Measurements from ENCODE around the gene SYT17.

SYT17 gene

DNA sequence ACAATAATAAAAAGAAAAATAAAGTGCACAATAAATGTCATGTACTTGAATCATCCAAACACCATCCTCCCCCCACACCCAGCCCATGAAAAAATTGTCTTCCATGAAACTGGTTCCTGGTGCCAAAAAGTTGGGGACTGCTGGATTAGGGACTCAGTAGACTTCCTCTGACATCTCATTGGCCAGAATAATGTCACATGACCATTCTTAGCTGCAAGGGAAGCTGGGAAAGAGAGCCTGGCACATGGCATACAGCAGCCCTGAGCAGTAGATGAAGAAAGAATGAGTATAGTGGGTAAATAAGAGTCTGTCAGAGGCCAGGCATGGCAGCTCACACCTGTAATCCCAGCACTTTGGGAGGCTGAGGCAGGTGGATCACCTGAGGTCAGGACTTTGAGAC lies 41.7 kb upstream of the SYT17 start:
- H3K18ac ChIP-seq (ENCODE audit: low read length) = no peak overlapping the region
- no peak overlapping the region for H4K12ac ChIP-seq (ENCODE audit: low read depth, low read length)
- no peak overlapping the region for H3K4me2 ChIP-seq (ENCODE audit: low read length)
- no peaks in the 10 kb centered on the region for H3K79me2 ChIP-seq (ENCODE audit: control insufficient read depth, insufficient read depth, low read length, poor library complexity)
- H2BK12ac ChIP-seq (ENCODE audit: low read length) = no peak overlapping the region
- H2AFZ ChIP-seq (ENCODE audit: insufficient read depth, low read length, poor library complexity) = no peak overlapping the region
- H2BK5ac ChIP-seq (ENCODE audit: low read depth, low read length, poor library complexity) = no peak overlapping the region
- H2AK5ac ChIP-seq (ENCODE audit: low read length) = no peak overlapping the region
- no peak overlapping the region for H3K27ac ChIP-seq (ENCODE audit: low read depth, low read length)
- no peak overlapping the region for H3K4me3 ChIP-seq (ENCODE audit: low read depth, low read length)
- no peak overlapping the region for H4K8ac ChIP-seq (ENCODE audit: low read depth, low read length)
- no peaks in the 10 kb centered on the region for H3K27me3 ChIP-seq (ENCODE audit: insufficient read depth, low read length)
- peaks cover 7 to 12% of the 10 kb centered on the region in 2 experiments for H3K4me1 ChIP-seq (ENCODE audit: control insufficient read depth in 1 of 2, insufficient read depth in 2 of 2, low read length in 2 of 2)
- DNase-seq = no peak
- H3K79me1 ChIP-seq (ENCODE audit: low read length) = no peaks in the 10 kb centered on the region
- no peaks in the 10 kb centered on the region for H3K9me3 ChIP-seq (ENCODE audit: insufficient read depth, low read depth, low read length)
- no peak overlapping the region for H3K9ac ChIP-seq (ENCODE audit: low read length)
- H3K36me3 ChIP-seq (ENCODE audit: control insufficient read depth in 1 of 2, insufficient read depth in 2 of 2, low read length in 2 of 2) = no peaks in the 10 kb centered on the region
- no peak overlapping the region for H3K23ac ChIP-seq (ENCODE audit: low read length)
- no peak overlapping the region for H3K4ac ChIP-seq (ENCODE audit: low read depth, low read length)
- H2BK120ac ChIP-seq (ENCODE audit: insufficient read depth, low read length, poor library complexity) = no peak overlapping the region
- H4K91ac ChIP-seq (ENCODE audit: low read depth, low read length) = no peak overlapping the region
- no peak overlapping the region for H3K14ac ChIP-seq (ENCODE audit: low read length)

DNA sequence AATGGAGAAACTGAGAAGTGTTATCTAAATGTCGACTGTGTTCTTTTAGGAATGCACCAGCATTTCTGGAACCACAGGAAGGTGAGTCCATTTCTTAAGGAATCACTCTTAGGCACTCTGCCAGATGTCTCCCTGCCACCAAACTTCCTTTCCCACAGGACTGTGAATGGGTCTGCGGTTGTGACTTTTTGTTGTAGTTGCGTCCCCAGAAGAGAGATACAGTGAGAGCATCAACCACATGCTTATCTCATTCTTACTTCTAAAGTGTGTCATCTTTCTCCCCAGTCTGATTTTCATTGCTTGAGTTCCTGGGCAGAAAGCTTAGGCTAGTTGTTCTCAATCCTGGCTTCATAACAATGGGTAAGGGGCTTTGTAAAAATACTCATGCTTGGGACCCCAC lies 40.8 kb upstream of the SYT17 start:
- Histone ChIP-seq H3K4me3 (ENCODE audit: low read depth, low read length) (no peak overlapping the region), H4K91ac (ENCODE audit: low read depth, low read length) (no peak overlapping the region), H3K36me3 (ENCODE audit: control insufficient read depth in 1 of 2, insufficient read depth in 2 of 2, low read length in 2 of 2) (no peaks in the 10 kb centered on the region), H3K4ac (ENCODE audit: low read depth, low read length) (no peak overlapping the region), H3K9me3 (ENCODE audit: insufficient read depth, low read depth, low read length) (no peaks in the 10 kb centered on the region), H2AFZ (ENCODE audit: insufficient read depth, low read length, poor library complexity) (no peak overlapping the region), H4K12ac (ENCODE audit: low read depth, low read length) (no peak overlapping the region), H3K9ac (ENCODE audit: low read length) (no peak overlapping the region), H2BK12ac (ENCODE audit: low read length) (no peak overlapping the region), H2AK5ac (ENCODE audit: low read length) (no peak overlapping the region), H3K14ac (ENCODE audit: low read length) (no peak overlapping the region), H3K79me1 (ENCODE audit: low read length) (no peaks in the 10 kb centered on the region), H3K27me3 (ENCODE audit: insufficient read depth, low read length) (no peaks in the 10 kb centered on the region), H3K18ac (ENCODE audit: low read length) (no peak overlapping the region), H4K8ac (ENCODE audit: low read depth, low read length) (no peak overlapping the region), H3K4me2 (ENCODE audit: low read length) (no peak overlapping the region), H3K4me1 (ENCODE audit: control insufficient read depth in 1 of 2, insufficient read depth in 2 of 2, low read length in 2 of 2) (peaks cover 7 to 8% of the 10 kb centered on the region in 2 experiments), H3K23ac (ENCODE audit: low read length) (no peak overlapping the region), H2BK5ac (ENCODE audit: low read depth, low read length, poor library complexity) (no peak overlapping the region), H2BK120ac (ENCODE audit: insufficient read depth, low read length, poor library complexity) (no peak overlapping the region), H3K79me2 (ENCODE audit: control insufficient read depth, insufficient read depth, low read length, poor library complexity) (no peaks in the 10 kb centered on the region), H3K27ac (ENCODE audit: low read depth, low read length) (no peak overlapping the region)
- DNase-seq = no peak
- no CpG with 5 or more reads among the region's 3 CpGs for WGBS (ENCODE audit: extremely low coverage, insufficient coverage, insufficient read length)

DNA sequence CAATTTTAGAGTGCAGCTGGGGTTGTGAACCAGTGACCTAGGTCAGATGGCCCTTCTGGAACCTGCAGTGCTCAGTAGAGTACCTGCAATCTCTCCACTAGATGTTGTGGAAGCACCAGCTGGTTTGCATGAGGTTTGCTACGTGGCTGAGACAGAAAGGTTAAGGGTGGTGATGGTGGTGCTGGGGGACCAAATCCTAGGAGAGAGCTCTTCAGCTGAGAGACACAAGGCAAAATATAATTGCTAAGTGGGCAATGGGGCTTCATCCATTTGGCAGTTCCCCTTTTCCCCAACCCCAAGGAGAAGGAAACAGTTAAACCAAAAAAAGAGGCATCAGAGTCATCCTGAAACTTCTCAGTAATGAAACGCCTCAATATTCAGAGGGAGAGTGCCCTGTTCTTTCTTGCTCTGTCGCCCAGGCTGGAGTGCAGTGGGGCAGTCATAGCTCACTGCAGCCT lies 40.3 kb upstream of the SYT17 start:
- no peaks in the 10 kb centered on the region for H3K27me3 ChIP-seq (ENCODE audit: insufficient read depth, low read length)
- no peak overlapping the region for H3K4ac ChIP-seq (ENCODE audit: low read depth, low read length)
- no peak overlapping the region for H3K4me3 ChIP-seq (ENCODE audit: low read depth, low read length)
- no peak for DNase-seq
- no peak overlapping the region for H3K9ac ChIP-seq (ENCODE audit: low read length)
- no peak overlapping the region for H2BK120ac ChIP-seq (ENCODE audit: insufficient read depth, low read length, poor library complexity)
- H2BK12ac ChIP-seq (ENCODE audit: low read length) = no peak overlapping the region
- no peaks in the 10 kb centered on the region for H3K36me3 ChIP-seq (ENCODE audit: control insufficient read depth in 1 of 2, insufficient read depth in 2 of 2, low read length in 2 of 2)
- H3K79me2 ChIP-seq (ENCODE audit: control insufficient read depth, insufficient read depth, low read length, poor library complexity) = no peaks in the 10 kb centered on the region
- H3K4me2 ChIP-seq (ENCODE audit: low read length) = no peak overlapping the region
- no CpG with 5 or more reads among the region's 3 CpGs for WGBS (ENCODE audit: extremely low coverage, insufficient coverage, insufficient read length)
- H3K14ac ChIP-seq (ENCODE audit: low read length) = no peak overlapping the region
- no peak overlapping the region for H2AFZ ChIP-seq (ENCODE audit: insufficient read depth, low read length, poor library complexity)
- no peak overlapping the region for H4K12ac ChIP-seq (ENCODE audit: low read depth, low read length)
- H3K23ac ChIP-seq (ENCODE audit: low read length) = no peak overlapping the region
- H2AK5ac ChIP-seq (ENCODE audit: low read length) = no peak overlapping the region
- no peak overlapping the region for H3K27ac ChIP-seq (ENCODE audit: low read depth, low read length)
- no peak overlapping the region for H2BK5ac ChIP-seq (ENCODE audit: low read depth, low read length, poor library complexity)
- no peaks in the 10 kb centered on the region for H3K9me3 ChIP-seq (ENCODE audit: insufficient read depth, low read depth, low read length)
- no peaks in the 10 kb centered on the region for H3K79me1 ChIP-seq (ENCODE audit: low read length)
- H3K18ac ChIP-seq (ENCODE audit: low read length) = no peak overlapping the region
- no peak overlapping the region for H4K91ac ChIP-seq (ENCODE audit: low read depth, low read length)
- no peak overlapping the region for H4K8ac ChIP-seq (ENCODE audit: low read depth, low read length)
- peaks cover 7 to 8% of the 10 kb centered on the region in 2 experiments for H3K4me1 ChIP-seq (ENCODE audit: control insufficient read depth in 1 of 2, insufficient read depth in 2 of 2, low read length in 2 of 2)

- no CpG with 5 or more reads among the region's 7 CpGs for WGBS (ENCODE audit: extremely low coverage, insufficient coverage, insufficient read length)
- Histone ChIP-seq H4K91ac (ENCODE audit: low read depth, low read length) (no peak overlapping the region), H3K4ac (ENCODE audit: low read depth, low read length) (no peak overlapping the region), H3K79me1 (ENCODE audit: low read length) (no peaks in the 10 kb centered on the region), H3K27me3 (ENCODE audit: insufficient read depth, low read length) (no peaks in the 10 kb centered on the region), H3K14ac (ENCODE audit: low read length) (no peak overlapping the region), H3K4me2 (ENCODE audit: low read length) (no peak overlapping the region), H2BK120ac (ENCODE audit: insufficient read depth, low read length, poor library complexity) (no peak overlapping the region), H3K4me1 (ENCODE audit: control insufficient read depth in 1 of 2, insufficient read depth in 2 of 2, low read length in 2 of 2) (peaks cover 7 to 8% of the 10 kb centered on the region in 2 experiments), H3K4me3 (ENCODE audit: low read depth, low read length) (no peak overlapping the region), H2BK5ac (ENCODE audit: low read depth, low read length, poor library complexity) (no peak overlapping the region), H2AFZ (ENCODE audit: insufficient read depth, low read length, poor library complexity) (no peak overlapping the region), H3K9ac (ENCODE audit: low read length) (no peak overlapping the region), H3K36me3 (ENCODE audit: control insufficient read depth in 1 of 2, insufficient read depth in 2 of 2, low read length in 2 of 2) (no peaks in the 10 kb centered on the region), H3K9me3 (ENCODE audit: insufficient read depth, low read depth, low read length) (no peaks in the 10 kb centered on the region), H2AK5ac (ENCODE audit: low read length) (no peak overlapping the region), H4K12ac (ENCODE audit: low read depth, low read length) (no peak overlapping the region), H4K8ac (ENCODE audit: low read depth, low read length) (no peak overlapping the region), H3K23ac (ENCODE audit: low read length) (no peak overlapping the region), H3K18ac (ENCODE audit: low read length) (no peak overlapping the region), H2BK12ac (ENCODE audit: low read length) (no peak overlapping the region), H3K79me2 (ENCODE audit: control insufficient read depth, insufficient read depth, low read length, poor library complexity) (no peaks in the 10 kb centered on the region), H3K27ac (ENCODE audit: low read depth, low read length) (no peak overlapping the region)
- no peak for DNase-seq
Measured at GRCh38 chr16:19128454-19129200, 39.4 kb upstream of the SYT17 start.

Measured in trophoblast cell (in vitro differentiated cells and primary cell).